ENCODE results near the gene NEK2.
"Not testable (repeated sequence)": the region's sequence is repeated elsewhere in the genome, so short reads cannot be mapped to it uniquely, and the experiment has no call there.

Gene NEK2

GRCh38 chr1:211650904-211651303 lies 24.5 kb downstream of the NEK2 start:
- TF ChIP-seq CTCF (IDR thresholded peaks at IDR 0.05; ENCODE audit: control insufficient read depth, extremely low read depth, insufficient read depth), result no peak
- no peak overlapping the region for H3K4me3 ChIP-seq (ENCODE audit: low read depth, low read length)
- no peak for DNase-seq (ENCODE audit: low read depth)

- no peak for DNase-seq (ENCODE audit: low read depth)
- no peak overlapping the region for H3K4me3 ChIP-seq (ENCODE audit: low read depth, low read length)
- TF ChIP-seq CTCF (IDR thresholded peaks at IDR 0.05; ENCODE audit: control insufficient read depth, extremely low read depth, insufficient read depth), result peak; percentile 62
These were observed 26.2 kb downstream of the NEK2 start for GRCh38 chr1:211648980-211649934.

- TF ChIP-seq CTCF (IDR thresholded peaks at IDR 0.05; ENCODE audit: control insufficient read depth, extremely low read depth, insufficient read depth), result no peak
- no peak overlapping the region for H3K4me3 ChIP-seq (ENCODE audit: low read depth, low read length)
- DNase-seq (ENCODE audit: low read depth), result no peak
These were observed 27.1 kb downstream of the NEK2 start for GRCh38 chr1:211648336-211648735.

GRCh38 chr1:211647711-211648121 lies 27.7 kb downstream of the NEK2 start:
- DNase-seq (ENCODE audit: low read depth), result no peak
- no peak for TF ChIP-seq CTCF (IDR thresholded peaks at IDR 0.05; ENCODE audit: control insufficient read depth, extremely low read depth, insufficient read depth)
- no peak overlapping the region for H3K4me3 ChIP-seq (ENCODE audit: low read depth, low read length)

- no peak for TF ChIP-seq CTCF (IDR thresholded peaks at IDR 0.05; ENCODE audit: control insufficient read depth, extremely low read depth, insufficient read depth)
- DNase-seq (ENCODE audit: low read depth), result no peak
- no peak overlapping the region for H3K4me3 ChIP-seq (ENCODE audit: low read depth, low read length)
These were observed 28.9 kb downstream of the NEK2 start for GRCh38 chr1:211646566-211646965.

- not testable (repeated sequence) for DNase-seq (ENCODE audit: low read depth); H3K4me3 ChIP-seq (ENCODE audit: low read depth, low read length)
These were observed 29.8 kb downstream of the NEK2 start for GRCh38 chr1:211645601-211646000.

GRCh38 chr1:211644653-211645052 lies 30.8 kb downstream of the NEK2 start:
- TF ChIP-seq CTCF (IDR thresholded peaks at IDR 0.05; ENCODE audit: control insufficient read depth, extremely low read depth, insufficient read depth), result no peak
- H3K4me3 ChIP-seq (ENCODE audit: low read depth, low read length), result no peak overlapping the region
- DNase-seq (ENCODE audit: low read depth), result no peak

All from LNCaP clone FGC (cell line).